ENCODE results near the gene MDM1. TPM values are rescaled to one million over a fixed set of nuclear protein-coding genes. Genes with fewer than 3 reads are reported as not detected.

MDM1 gene
- total RNA-seq, 1 experiment from 2014 or later: 10.6 TPM

DNA sequence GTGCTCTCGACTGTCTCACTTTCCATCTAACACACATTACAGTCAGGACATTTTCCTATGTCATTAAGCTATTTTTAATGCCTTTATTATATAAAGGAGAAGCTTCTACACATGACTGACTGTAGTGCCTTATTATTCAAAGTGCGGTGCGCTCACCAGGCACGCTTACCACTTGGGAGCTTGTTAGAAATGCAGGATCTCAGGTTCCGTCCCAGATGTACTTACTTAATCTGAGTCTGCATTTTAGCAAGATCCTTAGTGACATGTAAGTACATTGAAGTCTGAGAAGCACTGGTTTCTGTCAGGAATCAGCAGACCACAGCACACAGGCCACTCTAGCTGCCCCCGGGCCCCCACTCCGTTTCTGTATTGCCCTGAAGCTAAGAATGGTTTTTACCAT lies 44.7 kb upstream of the MDM1 start:
- no peak overlapping the region for H3T11ph ChIP-seq (ENCODE audit: low read length)
- no peak overlapping the region for H3K18ac ChIP-seq (ENCODE audit: insufficient read length, low read depth, low read length)
- DNase-seq: no peak
- 0 out of 2 replicates have a peak, but pooled peaks cover 2% of the 10 kb centered on the region for H3K79me2 ChIP-seq (ENCODE audit: insufficient read depth, low read length)
- no CpG with 5 or more reads among the region's 7 CpGs for WGBS (ENCODE audit: extremely low coverage, insufficient read length, low lambda C conversion rate)
- H3K27ac ChIP-seq (ENCODE audit: insufficient read length, low read depth, low read length): no peak overlapping the region
- H2AK5ac ChIP-seq (ENCODE audit: insufficient read length, low read length): no peak overlapping the region
- H3K79me1 ChIP-seq (ENCODE audit: insufficient read depth, low read depth, low read length, poor library complexity, severe bottlenecking): no peaks in the 10 kb centered on the region
- H2BK5ac ChIP-seq (ENCODE audit: insufficient read length, low read length): no peak overlapping the region
- H3K4me3 Mint-ChIP-seq: no peak overlapping the region
- no peak overlapping the region for H4K5ac ChIP-seq (ENCODE audit: insufficient read length, low read depth, low read length)
- H3K4ac ChIP-seq (ENCODE audit: low read depth, low read length): no peak overlapping the region
- H2BK20ac ChIP-seq (ENCODE audit: low read depth, low read length, poor library complexity, severe bottlenecking): no peak overlapping the region
- H3K9me3 ChIP-seq (ENCODE audit: control insufficient read depth, low read depth, low read length): no peaks in the 10 kb centered on the region
- no peak overlapping the region for H3K4me2 ChIP-seq (ENCODE audit: insufficient read depth, insufficient read length, low read length)
- H3K27ac Mint-ChIP-seq: no peak overlapping the region
- H3K4me1 Mint-ChIP-seq: peaks cover 19 to 20% of the 10 kb centered on the region in 2 experiments
- H3K56ac ChIP-seq (ENCODE audit: insufficient read length, low read depth, low read length): no peak overlapping the region
- H3K9me3 Mint-ChIP-seq: no peaks in the 10 kb centered on the region
- no peak overlapping the region for H3K23ac ChIP-seq (ENCODE audit: insufficient read length, low read depth, low read length)
- H4K91ac ChIP-seq (ENCODE audit: insufficient read length, low read depth, low read length): no peak overlapping the region
- no peak overlapping the region for H2BK12ac ChIP-seq (ENCODE audit: insufficient read length, low read depth, low read length)
- no peak overlapping the region for H4K8ac ChIP-seq (replicated peaks; ENCODE audit: insufficient read length, low read depth, low read length)
- H3K14ac ChIP-seq (ENCODE audit: insufficient read depth, low read length): no peak overlapping the region
- no peak overlapping the region for H2BK120ac ChIP-seq (ENCODE audit: low read depth, low read length, poor library complexity, severe bottlenecking)
- H3K27me3 ChIP-seq (ENCODE audit: insufficient read depth, low read length): no peaks in the 10 kb centered on the region
- H3K36me3 Mint-ChIP-seq (ENCODE audit: insufficient read depth in 1 of 3, low read depth in 3 of 3): no peaks in the 10 kb centered on the region; a peak in 1 of 7 replicates
- TF ChIP-seq, protein P1, sequence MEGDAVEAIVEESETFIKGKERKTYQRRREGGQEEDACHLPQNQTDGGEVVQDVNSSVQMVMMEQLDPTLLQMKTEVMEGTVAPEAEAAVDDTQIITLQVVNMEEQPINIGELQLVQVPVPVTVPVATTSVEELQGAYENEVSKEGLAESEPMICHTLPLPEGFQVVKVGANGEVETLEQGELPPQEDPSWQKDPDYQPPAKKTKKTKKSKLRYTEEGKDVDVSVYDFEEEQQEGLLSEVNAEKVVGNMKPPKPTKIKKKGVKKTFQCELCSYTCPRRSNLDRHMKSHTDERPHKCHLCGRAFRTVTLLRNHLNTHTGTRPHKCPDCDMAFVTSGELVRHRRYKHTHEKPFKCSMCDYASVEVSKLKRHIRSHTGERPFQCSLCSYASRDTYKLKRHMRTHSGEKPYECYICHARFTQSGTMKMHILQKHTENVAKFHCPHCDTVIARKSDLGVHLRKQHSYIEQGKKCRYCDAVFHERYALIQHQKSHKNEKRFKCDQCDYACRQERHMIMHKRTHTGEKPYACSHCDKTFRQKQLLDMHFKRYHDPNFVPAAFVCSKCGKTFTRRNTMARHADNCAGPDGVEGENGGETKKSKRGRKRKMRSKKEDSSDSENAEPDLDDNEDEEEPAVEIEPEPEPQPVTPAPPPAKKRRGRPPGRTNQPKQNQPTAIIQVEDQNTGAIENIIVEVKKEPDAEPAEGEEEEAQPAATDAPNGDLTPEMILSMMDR (conservative IDR thresholded peaks at IDR 0.05): no peak
- H3K23me2 ChIP-seq (ENCODE audit: insufficient read length, low read depth, low read length, poor library complexity, severe bottlenecking): no peaks in the 10 kb centered on the region
- no peaks in the 10 kb centered on the region for H4K20me1 ChIP-seq (ENCODE audit: control insufficient read depth, insufficient read depth, insufficient read length)
- H2BK15ac ChIP-seq (ENCODE audit: low read depth, low read length): no peak overlapping the region
- no peak overlapping the region for H3K9ac ChIP-seq (ENCODE audit: extremely low read depth, insufficient read length, low read length)
- H2AFZ ChIP-seq (ENCODE audit: low read length): no peak overlapping the region
- H3K27me3 Mint-ChIP-seq (ENCODE audit: low read depth): peaks cover 1% of the 10 kb centered on the region; the same call in 1 of the 2 replicates
- H3K4me1 ChIP-seq (ENCODE audit: insufficient read depth, low read length): no peaks in the 10 kb centered on the region

Data from H9 (cell line).